HG02763 (cell line): ENCODE measurements around the gene DNAH10.
"Not testable (repeated sequence)": the region's sequence is repeated elsewhere in the genome, so short reads cannot be mapped to it uniquely, and the experiment has no call there.

Source experiments
- ATAC-seq: cut with Tn5 transposase; IDR thresholded peaks from one replicate; pipeline ENCODE4 v1.9.1; 2021; ENCODE audit warnings: mild to moderate bottlenecking, moderate library complexity; ENCODE audit not compliant: unreplicated experiment

The DNAH10 gene

DNA sequence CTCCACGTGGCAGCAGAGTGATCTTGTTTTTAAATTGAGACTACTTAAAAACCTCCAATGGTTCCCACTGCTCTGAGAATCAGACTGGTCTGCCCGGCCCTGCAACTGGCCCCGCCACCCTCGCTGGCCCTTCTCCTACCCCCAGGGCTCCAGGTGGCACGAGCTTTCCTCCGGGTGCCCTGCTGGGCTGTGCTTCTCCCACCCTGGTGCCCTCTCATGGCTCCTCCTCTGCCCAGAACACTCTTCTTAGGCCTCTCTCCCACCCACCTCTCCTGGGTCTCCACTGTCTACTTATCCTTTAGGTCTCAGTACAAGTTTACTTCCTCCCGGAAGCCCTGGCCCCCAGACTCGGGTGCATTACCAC, 184.0 kb downstream of the DNAH10 start:
- no peak for ATAC-seq

GRCh38 chr12:123946516-123947505, 184.7 kb downstream of the DNAH10 start:
- ATAC-seq, result not testable (repeated sequence)

- ATAC-seq, result not testable (repeated sequence)
Observed at GRCh38 chr12:123947531-123947930, 185.4 kb downstream of the DNAH10 start.

GRCh38 chr12:123948401-123948795, 186.3 kb downstream of the DNAH10 start:
- ATAC-seq, result no peak

DNA sequence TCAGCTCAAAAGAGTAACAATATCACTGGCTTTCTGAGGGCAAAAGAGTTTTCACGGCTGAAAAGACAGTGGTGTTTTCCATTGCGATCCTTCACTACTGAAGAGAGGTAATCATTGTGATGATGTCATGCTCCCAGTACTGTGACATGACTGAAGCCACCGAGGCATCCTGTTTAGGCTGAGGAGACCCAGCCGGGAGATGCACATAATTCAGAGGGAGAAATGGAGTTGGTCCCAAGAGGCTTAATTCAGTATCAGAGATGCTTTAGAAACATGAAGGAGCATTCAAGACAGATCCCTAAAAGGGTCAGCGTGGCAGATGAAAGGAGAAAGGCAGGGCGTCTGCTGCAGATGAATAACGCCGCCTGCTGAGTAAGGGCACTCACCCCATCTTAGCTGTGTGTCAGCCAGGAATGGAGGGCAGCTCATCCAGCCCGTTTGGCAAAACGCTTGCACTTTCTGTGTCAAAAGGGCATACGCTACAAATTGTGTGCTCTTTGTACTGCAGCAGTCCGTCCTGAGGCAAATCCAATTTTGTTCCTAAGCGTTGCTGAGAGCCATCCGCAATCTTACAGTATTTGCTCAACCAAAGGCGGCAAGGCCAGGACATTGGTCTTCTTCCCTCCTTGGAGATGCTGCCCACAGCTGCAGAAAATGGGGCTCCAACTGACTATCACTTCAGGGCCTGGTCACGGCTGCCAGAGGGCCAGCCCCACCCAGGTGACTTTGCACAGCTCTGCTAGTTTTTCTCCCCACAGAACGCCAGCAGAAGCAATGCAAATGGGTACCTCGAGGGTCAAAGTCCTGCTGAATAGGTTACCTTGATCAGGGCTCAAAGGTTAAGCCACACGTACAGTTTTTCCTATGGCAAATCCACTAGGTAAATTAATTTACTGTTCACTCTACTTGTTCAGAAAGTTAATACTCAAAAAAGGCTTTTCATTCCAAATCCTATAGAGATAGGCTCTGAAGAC, 187.0 kb downstream of the DNAH10 start:
- no peak for ATAC-seq

- no peak for ATAC-seq
Observed at GRCh38 chr12:123949770-123950165, 187.7 kb downstream of the DNAH10 start.

- ATAC-seq, result no peak
Observed at GRCh38 chr12:123950476-123951349, 188.6 kb downstream of the DNAH10 start.

DNA sequence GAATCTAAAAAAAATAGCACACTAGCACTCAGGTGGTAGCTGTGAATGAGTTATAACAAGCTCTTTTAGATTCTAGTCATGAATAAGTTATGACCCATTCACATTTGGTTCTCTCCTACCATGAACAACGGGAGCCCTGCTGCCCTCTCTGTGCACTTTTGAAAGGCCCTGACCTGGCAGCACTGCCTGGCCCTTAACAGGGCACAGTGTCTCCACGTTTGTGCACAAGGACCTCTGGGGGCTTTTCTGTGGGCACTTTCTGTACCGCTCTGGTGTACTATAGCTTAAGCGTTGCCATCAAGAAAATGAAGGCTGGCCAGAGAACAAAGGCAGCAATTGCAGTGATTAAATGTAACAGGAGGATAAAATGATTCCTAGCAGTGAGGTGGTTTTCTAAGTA, 189.4 kb downstream of the DNAH10 start:
- no peak for ATAC-seq

GRCh38 chr12:123952037-123952436, 189.9 kb downstream of the DNAH10 start:
- no peak for ATAC-seq

- ATAC-seq, result no peak
Observed at GRCh38 chr12:123954647-123955350, 192.7 kb downstream of the DNAH10 start.

DNA sequence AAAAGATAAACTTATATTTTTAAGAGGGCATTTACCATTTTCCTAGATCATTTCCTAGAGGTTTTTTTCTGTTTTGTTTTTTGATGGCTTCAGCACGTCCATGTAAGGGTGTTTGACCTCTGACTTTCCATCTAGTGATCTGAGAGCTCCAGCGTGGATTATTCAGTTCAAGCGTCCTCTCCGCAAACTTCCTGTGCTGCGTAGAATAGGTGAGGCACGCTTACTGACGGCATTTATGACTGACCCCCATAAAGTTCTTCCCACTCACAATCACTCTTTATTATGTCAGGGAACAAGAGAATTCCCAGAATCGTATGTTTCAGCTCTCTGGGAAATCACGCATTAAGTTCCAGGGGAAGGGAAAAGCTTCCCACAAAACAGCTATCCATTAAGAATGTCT, 194.1 kb downstream of the DNAH10 start:
- ATAC-seq, result no peak

GRCh38 chr12:123957196-123957595, 195.1 kb downstream of the DNAH10 start:
- no peak for ATAC-seq

DNA sequence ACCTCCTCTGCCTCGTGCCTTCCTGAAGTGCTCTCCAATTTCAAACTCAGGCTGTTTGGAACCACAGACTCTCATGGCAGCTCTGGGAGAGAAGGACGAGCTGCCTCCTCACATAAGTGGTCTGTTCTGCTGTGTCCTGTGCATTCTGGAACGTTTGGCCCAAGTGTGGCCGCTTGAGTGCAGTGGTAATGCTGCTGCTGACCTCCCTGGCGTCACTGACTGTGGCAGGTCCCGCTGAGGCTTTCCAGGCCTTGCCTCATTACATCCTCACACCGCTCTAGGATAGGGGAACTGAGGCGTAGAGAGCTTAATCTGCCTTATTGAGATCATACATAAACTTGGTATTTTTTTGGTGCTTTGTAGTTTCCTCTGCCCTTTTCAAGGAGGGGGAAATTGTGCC, 196.4 kb downstream of the DNAH10 start:
- no peak for ATAC-seq

DNA sequence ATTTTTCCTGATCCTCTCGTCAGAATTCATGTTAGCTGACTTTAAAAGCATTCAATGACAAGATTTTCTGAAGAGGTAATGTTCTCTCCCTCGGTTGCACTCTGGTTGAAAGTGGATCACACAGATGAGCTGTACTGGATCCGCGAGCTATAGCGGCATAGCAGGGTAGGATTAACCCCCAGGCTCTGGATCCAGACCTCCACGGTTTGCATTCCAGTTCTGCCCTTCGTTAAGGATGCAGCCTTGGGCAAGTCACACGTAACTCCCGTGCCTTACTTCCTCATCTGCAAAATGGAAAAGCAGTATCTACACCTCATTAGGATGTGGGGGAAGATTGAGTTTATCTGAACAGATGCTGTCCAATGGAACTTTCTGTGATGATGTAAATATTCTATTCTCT, 196.8 kb downstream of the DNAH10 start:
- ATAC-seq, result no peak

DNA sequence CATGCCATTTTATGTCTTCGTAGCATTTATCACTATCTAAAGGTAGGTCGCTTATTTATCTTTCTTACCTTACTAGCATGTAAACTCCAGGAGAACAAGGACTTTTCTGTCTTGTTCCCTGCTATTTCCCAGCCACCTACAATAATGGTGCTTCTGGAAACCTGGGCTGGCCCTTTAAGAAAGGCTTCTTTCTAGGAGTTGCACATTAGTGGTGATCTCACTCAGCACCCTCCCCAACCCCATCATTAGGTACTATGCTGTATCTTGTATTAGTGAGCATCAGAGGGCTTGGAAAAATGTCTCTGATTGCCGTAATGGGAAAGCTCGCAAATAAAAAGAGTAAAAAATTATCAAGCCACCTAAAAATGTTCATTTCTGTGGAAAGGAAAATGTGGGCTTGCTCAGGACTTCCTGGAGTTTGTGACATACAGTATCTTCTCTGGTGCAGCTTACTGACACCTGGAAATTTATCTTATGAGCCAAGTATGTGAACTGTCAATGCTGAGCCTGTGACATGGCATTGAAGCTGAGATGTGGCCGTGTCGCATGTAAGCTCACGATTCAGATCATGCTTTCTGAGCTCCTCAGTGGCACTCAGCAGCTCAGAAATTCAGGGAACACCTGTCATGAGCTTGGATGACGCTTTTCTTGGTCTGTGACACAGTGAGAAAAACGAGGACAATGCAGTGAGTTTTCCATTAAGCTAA, 198.1 kb downstream of the DNAH10 start:
- ATAC-seq, result no peak

DNA sequence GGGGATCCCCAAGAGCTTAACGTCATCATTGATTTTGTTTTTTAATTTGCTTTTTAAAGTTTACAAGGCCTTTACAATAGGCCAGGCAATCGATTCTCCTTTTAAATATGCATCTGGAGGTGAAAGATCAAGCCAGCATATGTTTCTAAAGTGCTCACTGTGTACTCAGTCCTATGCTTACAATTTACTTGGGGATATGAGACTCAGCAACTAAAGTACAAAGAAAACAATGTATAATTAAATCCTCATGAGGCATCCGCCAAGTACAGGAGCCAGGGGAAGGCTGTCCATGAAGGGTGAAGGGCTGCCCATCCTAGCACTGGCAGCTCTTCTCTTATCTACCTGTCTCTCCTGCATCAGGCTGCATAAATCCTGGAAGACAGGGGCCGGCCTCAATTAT, 198.8 kb downstream of the DNAH10 start:
- ATAC-seq, result no peak

GRCh38 chr12:123961585-123962345, 199.7 kb downstream of the DNAH10 start:
- no peak for ATAC-seq

DNA sequence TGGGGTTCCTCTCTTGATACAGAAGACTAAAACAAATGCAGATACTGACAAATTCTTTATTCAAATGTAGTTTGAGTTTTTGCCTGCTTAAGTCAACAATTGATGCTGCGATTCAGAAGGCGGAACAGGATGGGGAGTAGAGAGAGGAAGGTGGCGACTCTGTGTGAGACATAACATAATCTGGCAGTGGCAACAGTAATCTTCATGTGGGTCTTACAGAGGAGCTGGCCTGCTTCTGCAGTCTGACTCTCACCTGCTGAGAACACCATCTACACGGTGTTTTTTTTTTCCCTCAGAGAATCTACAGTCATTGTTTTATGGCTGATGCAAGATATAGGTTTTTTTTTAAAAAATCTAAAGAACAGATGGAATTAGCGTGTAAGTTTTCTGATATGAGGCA, 200.4 kb downstream of the DNAH10 start:
- ATAC-seq, result no peak

DNA sequence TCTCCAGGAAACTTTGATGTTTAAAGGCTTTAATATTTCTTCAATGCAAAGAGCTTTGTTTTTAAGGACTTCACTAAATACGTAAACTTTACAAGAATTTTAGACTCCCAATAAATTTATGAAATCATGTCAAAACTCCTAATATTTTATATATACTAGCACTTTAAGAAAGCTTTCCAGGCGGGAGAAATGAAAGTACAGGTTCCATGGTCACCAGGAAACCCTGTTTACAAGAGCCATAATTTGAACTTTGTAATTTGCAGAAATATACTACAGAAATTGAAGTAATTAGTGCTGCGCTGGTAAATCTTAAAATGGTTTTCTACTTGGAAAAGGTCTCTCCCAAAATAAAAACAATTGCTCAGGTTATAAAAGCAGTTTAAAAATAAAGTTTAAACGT, 201.7 kb downstream of the DNAH10 start:
- ATAC-seq, result no peak
